GM20000 (cell line): ENCODE measurements around the gene BCL2.

Source experiments
- DNase-seq: peaks from one replicate; pipeline ENCODE4 v3.0.0; 2012; ENCODE audit warnings: low spot score
- TF ChIP-seq, protein P1 (sequence below): IDR thresholded peaks from 2 replicates; pipeline ENCODE4 v1.5.1; 2012; ENCODE audit warnings: mild to moderate bottlenecking, control low read depth; ENCODE audit errors: extremely low read depth, missing control alignments

BCL2 gene

DNA sequence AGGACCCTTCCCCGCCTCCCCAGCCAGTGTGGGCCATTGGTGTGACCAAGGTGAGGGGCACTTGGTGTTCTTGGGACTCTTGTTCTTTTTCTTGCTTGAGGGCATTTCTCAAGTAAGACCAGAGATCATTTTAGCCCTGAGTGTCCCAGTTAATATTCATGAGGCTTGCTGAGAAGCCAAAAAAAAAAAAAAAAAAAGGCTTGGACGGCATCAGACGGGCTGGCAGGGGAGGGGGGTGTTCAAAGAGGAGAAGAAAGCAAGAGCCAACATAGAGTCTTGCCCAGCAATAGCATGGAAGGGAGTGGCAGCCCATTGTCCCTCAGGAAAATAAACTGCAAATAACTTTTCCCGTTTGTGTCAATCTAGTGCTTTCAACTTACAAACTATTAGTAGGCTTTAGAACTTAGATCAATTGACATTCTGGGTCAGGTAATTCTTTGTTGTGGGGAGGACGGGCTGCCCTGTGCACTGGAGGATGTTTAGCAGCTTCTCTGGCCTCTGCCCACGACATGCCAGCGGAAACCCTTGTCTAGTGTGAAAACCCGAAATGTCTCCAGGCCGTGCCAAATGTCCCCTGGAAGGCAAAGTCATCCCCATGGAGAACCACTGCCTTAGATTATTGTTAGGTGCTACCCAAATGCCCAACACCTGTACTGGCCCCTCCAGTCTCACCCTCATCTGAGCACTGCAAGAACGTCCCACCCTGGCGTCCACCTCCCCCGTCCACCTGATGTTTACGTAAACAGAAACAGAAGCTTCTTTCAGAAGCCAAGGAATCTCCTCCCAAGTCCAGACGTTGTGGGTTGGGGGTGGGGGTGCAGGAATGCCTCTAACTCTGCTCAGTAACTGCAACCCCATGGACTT is 163.4 kb downstream of the BCL2 start:
- TF ChIP-seq, protein P1, sequence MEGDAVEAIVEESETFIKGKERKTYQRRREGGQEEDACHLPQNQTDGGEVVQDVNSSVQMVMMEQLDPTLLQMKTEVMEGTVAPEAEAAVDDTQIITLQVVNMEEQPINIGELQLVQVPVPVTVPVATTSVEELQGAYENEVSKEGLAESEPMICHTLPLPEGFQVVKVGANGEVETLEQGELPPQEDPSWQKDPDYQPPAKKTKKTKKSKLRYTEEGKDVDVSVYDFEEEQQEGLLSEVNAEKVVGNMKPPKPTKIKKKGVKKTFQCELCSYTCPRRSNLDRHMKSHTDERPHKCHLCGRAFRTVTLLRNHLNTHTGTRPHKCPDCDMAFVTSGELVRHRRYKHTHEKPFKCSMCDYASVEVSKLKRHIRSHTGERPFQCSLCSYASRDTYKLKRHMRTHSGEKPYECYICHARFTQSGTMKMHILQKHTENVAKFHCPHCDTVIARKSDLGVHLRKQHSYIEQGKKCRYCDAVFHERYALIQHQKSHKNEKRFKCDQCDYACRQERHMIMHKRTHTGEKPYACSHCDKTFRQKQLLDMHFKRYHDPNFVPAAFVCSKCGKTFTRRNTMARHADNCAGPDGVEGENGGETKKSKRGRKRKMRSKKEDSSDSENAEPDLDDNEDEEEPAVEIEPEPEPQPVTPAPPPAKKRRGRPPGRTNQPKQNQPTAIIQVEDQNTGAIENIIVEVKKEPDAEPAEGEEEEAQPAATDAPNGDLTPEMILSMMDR: no peak
- no peak for DNase-seq

DNA sequence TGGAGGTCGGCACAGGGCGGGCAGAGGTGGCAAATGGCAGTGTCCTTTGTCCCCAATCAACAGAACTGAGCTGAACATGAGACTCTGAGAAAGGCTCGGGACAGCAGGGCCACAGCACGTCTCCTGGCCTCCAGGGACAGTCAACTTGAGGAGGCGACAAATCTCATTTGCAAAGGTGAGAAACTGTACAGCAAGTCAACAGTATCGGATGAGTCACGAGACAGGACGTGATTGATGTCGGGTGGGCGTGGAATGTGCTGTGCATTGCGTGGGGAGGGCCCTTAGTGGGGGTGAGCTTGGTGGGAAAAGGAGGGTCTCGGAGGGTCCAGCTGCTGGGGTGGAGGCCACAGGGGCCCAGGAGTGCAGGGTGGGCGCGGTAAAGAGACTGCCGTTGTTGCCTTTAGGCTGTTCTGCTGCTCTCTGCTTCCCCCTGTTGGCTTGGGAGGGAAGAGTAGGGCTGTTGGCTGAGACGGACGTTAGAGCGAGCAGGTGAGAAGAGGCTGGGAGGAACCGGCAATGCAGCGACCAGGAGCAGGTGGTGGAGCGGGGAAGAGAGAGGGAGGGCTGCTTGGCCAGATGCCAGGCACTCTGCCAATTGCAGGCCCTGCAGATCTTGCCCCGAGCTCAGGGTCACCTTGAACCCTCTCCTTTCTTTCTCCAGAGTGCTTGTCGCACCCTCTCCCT is 164.3 kb downstream of the BCL2 start:
- TF ChIP-seq, protein P1: peak; percentile 53

DNA sequence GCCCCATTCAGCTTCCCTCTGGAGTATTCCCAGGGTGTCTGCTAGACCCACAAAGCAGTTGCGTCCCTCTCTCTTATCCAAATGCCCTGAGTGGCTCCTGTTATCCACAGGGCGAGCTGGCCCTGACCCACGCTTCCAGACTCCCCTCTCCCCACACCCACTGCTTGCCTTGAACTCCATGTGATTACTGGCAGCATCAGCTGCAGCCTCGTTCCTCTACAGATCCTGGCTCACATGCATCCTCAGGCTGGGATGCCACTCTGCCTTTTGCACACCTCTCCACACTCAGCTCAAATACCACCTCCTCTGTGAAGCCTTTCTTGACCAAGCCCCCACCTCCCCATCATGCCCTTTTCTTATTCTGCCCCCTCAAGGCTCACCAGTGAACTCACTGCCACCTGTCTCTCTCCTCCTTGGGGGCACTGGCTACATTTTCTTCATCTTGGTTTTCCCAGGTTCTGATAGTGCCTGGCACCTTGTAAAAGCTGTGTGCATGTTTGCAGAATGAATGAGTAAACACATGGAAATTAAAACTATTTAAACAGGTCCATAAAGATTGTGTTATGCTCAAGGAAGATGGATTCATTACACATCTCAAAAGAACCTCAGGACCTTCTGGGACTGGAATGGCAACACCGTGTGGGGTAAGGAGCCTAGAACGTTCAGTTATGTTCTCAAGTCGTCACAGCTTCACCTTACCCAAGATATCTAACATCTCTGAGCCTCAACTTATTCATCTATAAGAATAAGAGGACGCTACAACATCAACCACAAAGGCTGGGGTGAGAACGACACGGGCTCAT is 165.0 kb downstream of the BCL2 start:
- TF ChIP-seq, protein P1: no peak
- no peak for DNase-seq

More for the DNA sequence above, 164.3 kb downstream of the BCL2 start:
- DNase-seq: no peak

GRCh38 chr18:63152791-63153190 is 166.8 kb downstream of the BCL2 start:
- DNase-seq: no peak
- TF ChIP-seq, protein P1: no peak

DNA sequence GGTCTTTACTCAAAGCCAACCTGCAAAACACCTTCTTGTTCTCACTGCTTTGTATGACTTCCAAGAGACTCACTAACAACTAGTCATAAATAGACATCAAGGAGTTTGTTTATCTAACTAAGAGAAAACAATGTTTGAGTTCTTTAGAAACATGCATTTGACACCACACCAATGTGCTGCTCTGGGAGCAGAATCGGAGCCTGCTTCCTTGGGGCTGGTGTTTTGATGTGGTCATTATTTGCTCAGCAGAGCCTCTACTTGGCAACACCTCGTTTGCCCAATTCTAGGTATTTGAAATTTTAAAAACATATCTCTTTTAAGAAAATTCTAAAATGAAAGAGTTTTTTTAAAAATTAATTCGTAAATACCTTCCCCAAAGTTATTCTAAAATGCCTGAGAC is 167.5 kb downstream of the BCL2 start:
- TF ChIP-seq, protein P1: no peak
- DNase-seq: no peak

DNA sequence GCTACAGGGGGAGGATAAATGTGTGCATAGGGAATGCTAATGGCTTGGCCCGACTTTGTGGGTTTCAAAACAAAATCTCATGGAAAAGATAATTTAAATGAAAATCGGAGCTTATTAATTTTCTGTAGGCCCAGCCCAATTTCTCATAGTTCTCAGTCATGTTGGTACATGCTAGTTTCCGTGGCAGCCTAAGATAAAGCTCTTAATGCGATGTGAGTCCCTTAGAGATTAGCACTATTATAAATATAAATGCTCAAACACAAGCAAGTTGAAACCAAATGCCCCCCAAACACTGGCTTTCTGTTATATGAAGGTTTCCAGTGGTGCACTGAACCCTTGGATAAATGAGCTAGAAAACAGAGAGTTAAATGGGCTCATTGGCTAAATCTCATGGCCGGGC is 168.0 kb downstream of the BCL2 start:
- TF ChIP-seq, protein P1: no peak
- DNase-seq: no peak
